SHP77 treated with DMSO at 0.1 percent for 48 hours (cell line): Measurements from ENCODE around the gene CDH12.
A peak's percentile ranks its signal among the peaks of the same experiment; 100 is the strongest.
"Not testable (repeated sequence)": the region's sequence is repeated elsewhere in the genome, so short reads cannot be mapped to it uniquely, and the experiment has no call there.

Experiments used
- DNase-seq: peaks from one replicate; lab custom pipeline; 2025; lab: John Stamatoyannopoulos, UW

Gene CDH12

DNA sequence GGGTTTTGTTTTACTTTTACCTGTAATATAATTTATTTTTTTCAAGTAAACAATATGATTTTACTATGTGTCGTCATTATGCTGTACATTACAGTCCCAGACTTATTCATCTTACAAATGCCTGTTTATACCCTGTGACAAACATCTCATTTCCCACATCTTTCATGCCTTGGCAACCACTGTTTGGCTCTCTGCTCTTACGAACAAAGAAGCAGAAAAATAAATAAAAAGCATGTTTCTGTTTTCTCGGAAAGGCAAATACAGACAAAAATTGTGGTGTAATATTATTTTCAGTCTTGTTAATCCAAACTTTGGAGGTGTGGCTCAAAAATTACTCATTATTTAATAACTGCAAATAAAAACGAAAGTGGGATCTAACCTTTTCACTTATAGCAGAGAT lies 393.0 kb downstream of the CDH12 start:
- DNase-seq = no peak

- DNase-seq = no peak
Measured at GRCh38 chr5:22432905-22433304, 420.2 kb downstream of the CDH12 start.

GRCh38 chr5:22431840-22432239 lies 421.3 kb downstream of the CDH12 start:
- no peak for DNase-seq

DNA sequence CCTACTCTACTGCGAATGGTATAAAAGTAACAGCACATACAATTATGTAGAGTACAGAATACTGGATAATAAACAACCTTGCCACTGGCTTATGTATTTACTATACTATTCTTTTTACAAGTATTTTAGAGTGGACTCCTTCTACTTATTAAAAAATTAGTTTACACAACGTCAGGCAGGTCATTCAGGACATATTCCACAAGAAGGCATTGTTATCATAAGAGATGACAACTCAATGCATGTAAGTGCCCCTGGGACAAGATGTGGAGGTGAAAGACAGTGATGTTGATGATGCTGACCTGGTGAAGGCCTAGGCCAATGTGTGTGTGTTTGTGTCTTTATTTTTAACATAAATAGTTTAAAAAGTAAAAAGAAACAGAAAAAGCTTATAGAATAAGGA lies 421.7 kb downstream of the CDH12 start:
- DNase-seq = no peak

GRCh38 chr5:22411554-22412349 lies 441.4 kb downstream of the CDH12 start:
- DNase-seq = no peak

DNA sequence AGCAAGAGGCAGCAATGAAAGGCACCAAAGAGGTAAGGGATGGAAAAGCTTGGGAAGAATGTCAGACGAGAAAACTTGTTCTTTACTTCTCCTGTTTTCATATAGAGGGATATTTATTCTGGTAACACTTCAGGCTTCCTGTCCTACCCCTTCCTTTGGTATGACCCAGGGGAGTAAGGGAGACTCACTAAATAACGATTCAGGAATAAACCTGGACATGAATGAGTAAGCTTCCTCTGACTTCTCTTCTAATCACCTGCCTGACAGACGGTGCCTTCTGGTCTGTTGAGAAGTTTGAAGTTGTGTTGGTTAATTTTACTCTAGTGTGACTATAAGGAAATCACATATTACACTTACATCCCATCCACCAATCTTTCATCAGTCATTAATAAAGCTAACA lies 461.2 kb downstream of the CDH12 start:
- no peak for DNase-seq

GRCh38 chr5:22390888-22391287 lies 462.3 kb downstream of the CDH12 start:
- DNase-seq = no peak

DNA sequence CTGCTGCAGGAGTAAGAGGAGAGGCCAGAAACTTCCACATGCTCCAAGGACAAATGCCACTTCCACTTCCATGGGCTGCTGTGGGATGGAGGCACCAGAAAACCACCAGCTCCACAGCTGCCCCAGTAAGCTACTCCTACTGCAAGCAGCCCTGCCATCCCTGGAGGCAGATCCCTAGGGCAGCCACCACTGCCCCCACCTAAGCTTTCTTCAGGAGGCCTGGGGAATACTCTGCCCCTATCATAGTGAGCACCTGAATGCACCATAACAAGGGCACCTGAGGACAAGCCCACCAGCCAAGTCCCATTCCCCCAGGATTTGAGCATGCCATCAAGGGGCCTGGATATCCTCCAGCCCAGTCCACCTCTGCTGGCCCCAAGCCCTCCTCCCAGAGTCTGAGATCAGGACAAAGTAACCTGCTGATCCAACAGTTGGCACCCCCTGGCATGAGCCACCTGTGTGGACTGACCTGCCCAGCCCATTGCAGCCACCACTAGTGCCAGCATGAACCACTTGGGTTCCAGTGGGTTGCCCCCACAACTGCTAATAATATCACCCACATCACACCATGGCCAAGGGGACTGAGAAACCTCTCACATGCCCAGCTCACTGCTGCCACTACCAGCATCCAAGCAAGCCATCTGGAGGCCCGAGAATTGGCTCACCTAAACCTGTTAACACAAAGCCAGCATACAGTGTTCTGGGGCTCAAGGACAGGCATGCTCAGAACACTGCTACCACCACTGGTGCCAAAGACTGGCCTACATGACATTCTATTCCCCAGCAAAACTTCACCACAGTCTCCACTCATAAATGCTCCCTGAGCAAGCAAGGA lies 480.1 kb downstream of the CDH12 start:
- DNase-seq = no peak

GRCh38 chr5:22372376-22372775 lies 480.8 kb downstream of the CDH12 start:
- DNase-seq = no peak

DNA sequence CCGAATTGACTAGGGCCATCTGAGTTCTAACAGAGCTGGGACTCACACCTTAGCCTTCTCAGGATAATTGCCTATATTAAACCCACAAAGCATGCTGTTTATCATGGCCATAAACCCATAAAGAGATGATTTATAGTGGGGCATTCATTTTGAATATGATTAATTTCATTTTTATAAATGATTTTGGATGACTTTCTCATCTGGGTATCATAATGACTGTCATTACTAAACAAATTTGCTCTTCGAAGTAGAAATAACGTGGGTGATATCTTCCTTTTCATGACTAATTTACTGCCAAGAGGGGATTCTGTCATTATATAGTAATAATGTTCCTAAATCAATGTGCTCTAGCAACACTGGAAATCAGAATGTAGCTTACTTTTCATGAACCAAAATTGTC lies 498.2 kb downstream of the CDH12 start:
- peak; percentile 73 for DNase-seq

DNA sequence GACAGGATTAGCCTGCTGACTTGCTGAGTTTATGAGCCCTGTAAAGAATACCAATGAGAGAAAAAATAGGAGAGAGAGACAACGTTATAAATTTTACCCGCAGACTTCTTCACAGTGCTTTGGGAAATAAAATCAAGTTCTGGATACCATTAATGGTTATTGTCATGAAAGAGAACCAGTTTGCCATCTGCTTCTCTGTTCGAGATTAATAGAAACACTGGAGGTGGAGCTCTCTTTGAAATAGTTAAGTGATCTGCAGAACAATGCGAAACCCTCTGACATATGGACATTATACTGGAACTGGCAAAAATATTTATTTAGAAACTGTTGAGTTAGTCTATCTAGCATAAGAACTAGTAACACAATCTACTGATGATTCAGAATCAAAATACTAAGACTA lies 500.7 kb downstream of the CDH12 start:
- no peak for DNase-seq

DNA sequence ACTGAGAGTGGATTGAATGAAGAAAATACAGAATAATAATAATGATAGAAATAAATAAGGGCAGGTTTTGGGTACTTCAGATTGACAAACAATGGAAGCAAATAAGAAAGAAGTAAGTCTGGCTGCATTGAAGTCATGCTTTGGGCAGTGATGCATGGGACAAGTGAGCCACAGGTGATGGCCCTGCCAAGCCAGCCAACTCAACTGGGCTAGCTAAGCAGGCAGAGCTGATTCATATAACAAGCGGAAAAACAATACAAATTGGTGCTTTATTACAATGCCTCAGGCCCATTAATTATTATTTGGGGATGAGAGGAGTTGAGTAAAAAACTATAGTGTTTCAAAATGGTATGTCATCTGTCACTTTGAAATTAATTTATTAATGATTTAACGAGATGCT lies 502.0 kb downstream of the CDH12 start:
- no peak for DNase-seq

GRCh38 chr5:22348027-22348426 lies 505.1 kb downstream of the CDH12 start:
- DNase-seq = no peak

GRCh38 chr5:22344000-22344399 lies 509.1 kb downstream of the CDH12 start:
- no peak for DNase-seq

GRCh38 chr5:22341406-22341805 lies 511.7 kb downstream of the CDH12 start:
- DNase-seq = no peak

DNA sequence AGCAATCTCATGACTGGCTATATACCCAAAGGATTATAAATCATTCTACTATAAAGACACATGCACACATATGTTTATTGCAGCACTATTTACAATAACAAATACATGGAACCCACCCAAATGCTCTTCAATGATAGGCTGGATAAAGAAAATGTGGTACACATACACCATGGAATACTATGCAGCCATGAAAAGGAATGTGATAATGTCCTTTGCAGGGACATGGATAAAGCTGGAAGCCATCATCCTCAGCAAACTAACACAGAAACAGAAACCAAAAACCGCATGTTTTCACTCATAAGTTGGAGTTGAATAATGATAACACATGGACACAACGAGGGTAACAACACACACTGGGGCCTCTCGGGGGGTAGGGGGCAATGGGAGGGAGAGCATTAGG lies 520.2 kb downstream of the CDH12 start:
- DNase-seq = not testable (repeated sequence)

- no peak for DNase-seq
Measured at GRCh38 chr5:22329683-22330082, 523.5 kb downstream of the CDH12 start.

GRCh38 chr5:22319798-22320197 lies 533.3 kb downstream of the CDH12 start:
- no peak for DNase-seq

GRCh38 chr5:22316294-22316693 lies 536.9 kb downstream of the CDH12 start:
- no peak for DNase-seq

DNA sequence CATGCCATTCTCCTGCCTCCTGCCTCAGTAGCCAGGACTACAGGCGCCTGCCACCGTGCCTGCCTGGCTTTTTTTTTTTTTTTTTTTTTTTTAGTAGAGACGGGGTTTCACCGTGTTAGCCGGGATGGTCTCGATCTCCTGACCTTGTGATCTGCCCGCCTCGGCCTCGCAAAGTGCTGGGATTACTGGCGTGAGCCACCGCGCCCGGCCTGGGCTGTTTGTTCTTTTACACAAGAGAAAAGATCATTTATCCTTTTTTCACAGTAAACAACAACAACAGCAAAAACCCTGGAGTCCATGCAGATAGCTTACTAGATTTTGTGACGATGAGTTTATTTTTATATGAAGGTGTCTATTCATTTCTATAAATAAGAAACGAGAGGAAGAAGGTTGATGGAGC lies 538.1 kb downstream of the CDH12 start:
- DNase-seq = not testable (repeated sequence)

DNA sequence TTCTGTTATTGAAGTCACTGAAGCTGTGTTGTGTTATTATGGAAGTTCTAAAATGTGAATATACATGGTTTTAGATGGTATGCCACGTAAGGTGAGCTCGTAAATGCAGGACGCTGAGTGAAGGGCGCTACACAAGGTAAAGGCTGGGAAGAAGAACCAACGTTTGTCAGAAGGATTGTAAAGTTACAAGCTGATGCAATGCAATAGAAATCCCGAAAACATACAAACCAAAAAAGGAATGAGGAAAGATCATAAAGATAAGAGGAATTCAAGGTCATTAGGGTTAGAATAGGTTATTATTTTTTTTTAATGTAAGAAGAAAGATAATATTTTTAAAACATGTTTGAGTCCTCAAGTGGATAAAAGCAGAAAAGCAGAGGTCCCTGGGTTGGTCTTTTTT lies 538.6 kb downstream of the CDH12 start:
- DNase-seq = no peak

DNA sequence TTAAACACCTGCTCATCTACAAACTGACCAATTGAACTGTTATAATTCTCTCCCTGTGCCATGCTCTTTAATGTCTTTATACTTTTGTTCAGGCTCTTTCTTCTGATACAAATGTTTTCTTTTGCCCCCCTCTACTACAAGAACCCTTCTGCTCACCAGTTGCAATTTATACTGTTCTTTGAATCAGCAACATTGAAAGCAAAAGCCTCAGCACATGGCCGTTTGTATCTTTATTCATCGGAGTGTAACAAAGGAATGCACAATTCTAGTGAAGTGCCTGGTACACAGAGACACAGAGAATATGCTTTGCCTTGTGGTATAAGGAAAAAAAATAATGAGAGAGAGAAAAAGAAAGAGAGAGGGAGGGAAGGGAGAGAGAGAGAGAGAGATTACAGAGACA lies 547.1 kb downstream of the CDH12 start:
- DNase-seq = no peak

DNA sequence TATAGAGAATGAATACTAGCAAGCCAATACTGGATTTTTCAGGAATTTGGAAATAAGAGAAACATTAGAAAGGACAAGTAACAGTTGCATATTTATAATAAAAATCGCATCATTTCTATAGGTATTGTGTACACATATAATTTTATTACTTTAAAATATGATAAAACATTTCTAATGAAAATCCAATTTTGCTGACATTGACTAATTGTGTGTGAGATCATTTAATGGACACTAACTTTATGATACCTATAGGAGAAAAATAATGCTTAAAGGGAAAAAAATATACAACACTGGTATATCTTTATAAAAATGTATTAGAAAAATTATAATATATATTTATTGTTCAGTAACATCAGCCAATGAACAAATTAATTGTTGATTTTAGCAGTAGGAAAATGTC lies 557.3 kb downstream of the CDH12 start:
- no peak for DNase-seq
